ENCODE measurements around the gene ZNF827. TPM values are rescaled to one million over a fixed set of nuclear protein-coding genes. Genes with fewer than 3 reads are reported as not detected.

Gene ZNF827
- total and polyA plus RNA-seq, 2 of the 8 experiments (the other 6 are each of a cell fraction or from before 2014, with no cell fraction given), result 25.3 to 26.2 TPM

- no peak for TF ChIP-seq TAF7 (optimal IDR thresholded peaks at IDR 0.05; ENCODE audit: borderline replicate concordance, low read depth, low read length)
These were observed 154.6 kb downstream of the ZNF827 start (continued) for GRCh38 chr4:145784036-145784435.

All from H1 (cell line).